GM12878 (cell line): ENCODE data around the gene EIF2D. TPM values are rescaled to one million over a fixed set of nuclear protein-coding genes. Genes with fewer than 3 reads are reported as not detected.

Source experiments
- ATAC-seq: fragments of 200-7000 bp; cut with Tn5 transposase; 3 replicates; pipeline ENCODE4 v1.9.1; 2020; ENCODE audit warnings: mild to moderate bottlenecking, moderate library complexity
- BruUV-seq: library from RNA; stranded (reverse); fragments of 400-500 nt; replicated peaks from 2 replicates; lab custom pipeline; 2021; lab: Mats Ljungman, UMichigan
- CTCF ChIA-PET: fragments of 300-600 bp; sonication (Branson Sonifier 250); formaldehyde crosslinking; extraction: SDS; loops from one replicate; lab custom pipeline; 2021; ENCODE audit warnings: inconsistent platforms; lab: Yijun Ruan, JAX
- POLR2A ChIA-PET: fragments of 350-600 bp; formaldehyde crosslinking; extraction: SDS; loops from one replicate; lab custom pipeline; 2021; ENCODE audit warnings: inconsistent platforms; lab: Charles Lee
- RAD21 ChIA-PET: fragments of 300-600 bp; sonication (Branson Sonifier 250); formaldehyde crosslinking; loops from one replicate; lab custom pipeline; 2023; ENCODE audit warnings: antibody characterized with exemption; ENCODE audit not compliant: unreplicated experiment; lab: Charles Lee
- SMC1A ChIA-PET: fragments of 300-600 bp; sonication (Branson Sonifier 250); formaldehyde crosslinking; loops from one replicate; lab custom pipeline; 2023; ENCODE audit not compliant: unreplicated experiment, uncharacterized antibody; lab: Charles Lee
- DNase-seq: peaks from one replicate; pipeline ENCODE4 v3.0.0-alpha.2; 2011; ENCODE audit warnings: low read depth, low spot score
- FAIRE-seq: peaks from 3 replicates; lab custom pipeline; 2011; peaks lifted over from hg19 to GRCh38; lab: Jason Lieb, UNC
- H2AFZ ChIP-seq: 2 replicates; pipeline ENCODE4 v1.6.0; 2011; ENCODE audit warnings: low read depth, low read length, control low read depth; ENCODE audit not compliant: control insufficient read depth
- H3K27ac ChIP-seq: 2 replicates; pipeline ENCODE4 v1.5.1; 2011; ENCODE audit warnings: control low read depth; ENCODE audit not compliant: control insufficient read depth, insufficient read depth
- H3K27me3 ChIP-seq, 2 experiments: replicated peaks in 1 of 2; 2 replicates each; pipeline versions ENCODE4 v1.6.0 to v1.6.1; 2011; ENCODE audit warnings: low read length in 1 of 2; ENCODE audit not compliant: control insufficient read depth in 2 of 2, insufficient read depth in 2 of 2
- H3K36me3 ChIP-seq, 2 experiments: 2 replicates each; pipeline ENCODE4 v1.5.1; 2011; ENCODE audit warnings: low read length in 1 of 2; ENCODE audit not compliant: control insufficient read depth in 2 of 2, insufficient read depth in 2 of 2
- H3K4me1 ChIP-seq: 2 replicates; pipeline ENCODE4 v1.6.1; 2011; ENCODE audit warnings: mild to moderate bottlenecking, low read length, moderate library complexity, mixed read lengths; ENCODE audit not compliant: control insufficient read depth, insufficient read depth
- H3K4me2 ChIP-seq: 2 replicates; pipeline ENCODE4 v1.6.0; 2011; ENCODE audit warnings: control low read depth; ENCODE audit not compliant: control insufficient read depth, insufficient read depth
- H3K4me3 ChIP-seq: fragments of 200-600 bp; sonication (generic); 2 replicates; pipeline ENCODE4 v1.5.1; 2016
- H3K79me2 ChIP-seq: 2 replicates; pipeline ENCODE4 v1.6.0; 2011; ENCODE audit warnings: low read length; ENCODE audit not compliant: control insufficient read depth, insufficient read depth
- H3K9ac ChIP-seq: 2 replicates; pipeline ENCODE4 v1.8.0; 2011; ENCODE audit warnings: low read length, control low read depth, mixed read lengths; ENCODE audit not compliant: control insufficient read depth, insufficient read depth
- H3K9me3 ChIP-seq: replicated peaks from 3 replicates; pipeline ENCODE4 v1.5.1; 2011; ENCODE audit warnings: mild to moderate bottlenecking, low read length; ENCODE audit not compliant: control insufficient read depth, insufficient read depth
- H4K20me1 ChIP-seq: 2 replicates; pipeline ENCODE4 v1.6.0; 2011; ENCODE audit not compliant: control insufficient read depth, insufficient read depth
- BCL3 ChIP-seq: IDR thresholded peaks from 2 replicates; pipeline ENCODE4 v1.6.1; 2011; ENCODE audit warnings: borderline replicate concordance, low read depth, mild to moderate bottlenecking, moderate library complexity, low read length; ENCODE audit not compliant: insufficient read depth, poor library complexity, severe bottlenecking
- ELK1 ChIP-seq: IDR thresholded peaks from 2 replicates; pipeline ENCODE4 v1.6.1; 2012; ENCODE audit warnings: low read depth, low read length, improper control_type of control experiment
- FOXK2 ChIP-seq: fragments of 450-650 bp; IDR thresholded peaks from 2 replicates; pipeline ENCODE4 v1.6.1; 2017; ENCODE audit warnings: mild to moderate bottlenecking, moderate library complexity
- HSF1 ChIP-seq: fragments of 150-350 bp; IDR thresholded peaks from 2 replicates; pipeline ENCODE4 v1.6.1; 2014; ENCODE audit warnings: mild to moderate bottlenecking, low read depth, low read length
- KAT2A ChIP-seq: conservative IDR thresholded peaks from 2 replicates; pipeline ENCODE4 v1.6.1; 2011; ENCODE audit warnings: low read depth, low read length; ENCODE audit not compliant: control insufficient read depth
- MXI1 ChIP-seq: fragments of 150-350 bp; IDR thresholded peaks from 2 replicates; pipeline ENCODE4 v1.6.1; 2011; ENCODE audit warnings: low read depth, mild to moderate bottlenecking, inconsistent platforms, low read length, improper control_type of control experiment
- NR2F1 ChIP-seq: fragments of 450-650 bp; conservative IDR thresholded peaks from 2 replicates; pipeline ENCODE4 v1.6.1; 2017; ENCODE audit warnings: mild to moderate bottlenecking
- RAD21 ChIP-seq: IDR thresholded peaks from 2 replicates; pipeline ENCODE4 v1.6.1; 2011; ENCODE audit warnings: mild to moderate bottlenecking, low read depth, low read length, moderate library complexity; ENCODE audit not compliant: insufficient read depth
- RAD51 ChIP-seq: fragments of 450-650 bp; IDR thresholded peaks from 2 replicates; pipeline ENCODE4 v1.6.1; 2016; ENCODE audit warnings: moderate library complexity, mild to moderate bottlenecking, inconsistent platforms
- RELA ChIP-seq: fragments of 450-650 bp; IDR thresholded peaks from 2 replicates; pipeline ENCODE4 v1.8.0; 2014; ENCODE audit warnings: borderline replicate concordance; ENCODE audit not compliant: partially characterized antibody
- SKIL ChIP-seq: fragments of 450-650 bp; IDR thresholded peaks from 2 replicates; pipeline ENCODE4 v1.6.1; 2017; ENCODE audit warnings: mild to moderate bottlenecking, low read depth, inconsistent platforms; ENCODE audit not compliant: poor library complexity, severe bottlenecking
- SPI1 ChIP-seq: IDR thresholded peaks from 2 replicates; pipeline ENCODE4 v1.6.1; 2011; ENCODE audit warnings: low read depth, mild to moderate bottlenecking, low read length, moderate library complexity, borderline replicate concordance; ENCODE audit not compliant: insufficient read depth
- SUZ12 ChIP-seq: fragments of 200-600 bp; sonication (generic); IDR thresholded peaks from one replicate; pipeline ENCODE4 v1.6.1; 2018; ENCODE audit warnings: antibody characterized with exemption, mild to moderate bottlenecking; ENCODE audit not compliant: unreplicated experiment
- TAF1 ChIP-seq: IDR thresholded peaks from 2 replicates; pipeline ENCODE4 v1.6.1; 2011; ENCODE audit warnings: mild to moderate bottlenecking, low read depth, low read length, borderline replicate concordance
- YY1 ChIP-seq: IDR thresholded peaks from 2 replicates; pipeline ENCODE4 v1.6.1; 2011; ENCODE audit warnings: low read depth, mild to moderate bottlenecking, low read length
- WGBS: methylation state at CpG from one replicate; pipeline ENCODE4 v1.1.6; 2016; ENCODE audit warnings: low lambda C conversion rate; ENCODE audit not compliant: insufficient replicate concordance, insufficient coverage; ENCODE audit errors: missing lambda C conversion rate; 5-methylcytosine and 5-hydroxymethylcytosine counted together
- in situ Hi-C: fragments of 300-500 bp; cut with MboI; formaldehyde crosslinking; loops from 9 replicates; pipeline ENCODE4 v1.14.3; 2018; ENCODE audit warnings: mixed read lengths
- intact Hi-C: fragments of 100-400 bp; cut with micrococcal nuclease; formaldehyde crosslinking; loops from one replicate; pipeline ENCODE4 v1.14.2; 2022; ENCODE audit not compliant: unreplicated experiment
- polyA plus RNA-seq, 11 experiments: library from polyadenylated mRNA; depleted of rRNA in 4 of 11; unstranded in 6 of 11; stranded (reverse) in 5 of 11; fragments of >200 nt; fragmentation: Nextera tagmentation in 4 of 11; fragmentation: Illumina TruSeq in 1 of 11; extraction: Ambion mirVana in 4 of 11; extraction: Trizol in 1 of 11; gene quantifications; 1 replicate in 1 of 11; 2 replicates in 10 of 11; pipeline versions ENCODE4 v1.2.1 to v1.2.3, GENCODE V29; 2011 to 2016; ENCODE audit warnings: inconsistent platforms in 2 of 11, missing spikeins in 2 of 11, low read depth in 1 of 11
- total RNA-seq, 4 experiments: library from RNA; depleted of rRNA in 3 of 4; stranded (reverse); fragments of >200 nt in 3 of 4; fragmentation: Illumina TruSeq in 1 of 4; extraction: Trizol in 1 of 4; gene quantifications; 2 replicates each; pipeline versions ENCODE4 v1.2.1 to v1.2.3, GENCODE V29; 2013 to 2021

The EIF2D gene
- total and polyA plus RNA-seq, 10 of the 15 experiments (the other 5 are each of a cell fraction or from before 2014, with no cell fraction given), result 65.2 to 133 (median 79.0) TPM

GRCh38 chr1:206579747-206580437 is 32.4 kb downstream of the EIF2D start:
- ATAC-seq (peak; percentile 89), FAIRE-seq (peak; percentile 92), DNase-seq (peak; percentile 89)
- peaks cover 76% of the 10 kb centered on the region for H3K79me2 ChIP-seq
- H3K9ac ChIP-seq, result peak overlapping the region; percentile 63
- H3K4me3 ChIP-seq, result peak overlapping the region; percentile 24
- CTCF ChIA-PET, result interaction anchor here (0.6 to 15.7 kb wide), 18 partner anchors 12 to 154 kb away, joined by 3 to 440 read pairs (median 6); partner anchors contain the start of genes DYRK3, IKBKE and RASSF5
- intact Hi-C loops (loop anchor here (1.0 to 2.0 kb wide), 2 partner anchors 17 to 23 kb away; no protein-coding TSS in a partner anchor), in situ Hi-C loops (loop anchor here (5.0 kb wide), 2 partner anchors 33 to 93 kb away; no protein-coding TSS in a partner anchor)
- H3K27ac ChIP-seq, result peak overlapping the region; percentile 95
- POLR2A ChIA-PET, result interaction anchor here (0.6 to 9.8 kb wide), 14 partner anchors 12 to 110 kb away, joined by 3 to 117 read pairs (median 4); partner anchors contain the start of genes DYRK3, EIF2D and IKBKE
- WGBS, result 3% methylated on average over 11 of the region's 11 CpGs
- peaks cover 4% of the 10 kb centered on the region; the same call in 1 of the 2 replicates for H4K20me1 ChIP-seq
- peak overlapping the region; percentile 89 for H3K4me2 ChIP-seq
- SMC1A ChIA-PET, result interaction anchor here (0.6 to 15.4 kb wide), 21 partner anchors 8 to 149 kb away, joined by 3 to 476 read pairs (median 4); partner anchors contain the start of genes DYRK3 and RASSF5
- RAD21 ChIA-PET, result interaction anchor here (0.8 to 6.4 kb wide), 18 partner anchors 13 to 114 kb away, joined by 3 to 57 read pairs (median 6); partner anchors contain the start of genes IKBKE and RASSF5
- H3K9me3 ChIP-seq, result no peaks in the 10 kb centered on the region
- no peaks in the 10 kb centered on the region for H3K27me3 ChIP-seq
- H3K36me3 ChIP-seq, result peaks cover 27 to 34% of the 10 kb centered on the region in 2 experiments
- BruUV-seq, result no TSS peak
- no peak overlapping the region for H2AFZ ChIP-seq
- H3K4me1 ChIP-seq, result peaks cover 62% of the 10 kb centered on the region
- TF ChIP-seq SPI1, result peak; percentile 93
- no peak for TF ChIP-seq FOXK2
- no peak for TF ChIP-seq RELA
- TF ChIP-seq HSF1, result peak; percentile 91
- no peak for TF ChIP-seq BCL3
- no peak for TF ChIP-seq ELK1
- 0 out of 2 replicates have a peak, but pooled peaks have one; percentile 28 for TF ChIP-seq TAF1
- TF ChIP-seq SUZ12, result no peak
- peak; percentile 78 for TF ChIP-seq NR2F1
- TF ChIP-seq YY1, result 0 out of 2 replicates have a peak, but pooled peaks have one; percentile 48
- TF ChIP-seq RAD51, result no peak
- no peak for TF ChIP-seq KAT2A
- TF ChIP-seq MXI1, result no peak
- peak; percentile 48 for TF ChIP-seq SKIL
- TF ChIP-seq RAD21, result no peak
